Measurements from ENCODE around the gene P4HA1.

P4HA1 gene

DNA sequence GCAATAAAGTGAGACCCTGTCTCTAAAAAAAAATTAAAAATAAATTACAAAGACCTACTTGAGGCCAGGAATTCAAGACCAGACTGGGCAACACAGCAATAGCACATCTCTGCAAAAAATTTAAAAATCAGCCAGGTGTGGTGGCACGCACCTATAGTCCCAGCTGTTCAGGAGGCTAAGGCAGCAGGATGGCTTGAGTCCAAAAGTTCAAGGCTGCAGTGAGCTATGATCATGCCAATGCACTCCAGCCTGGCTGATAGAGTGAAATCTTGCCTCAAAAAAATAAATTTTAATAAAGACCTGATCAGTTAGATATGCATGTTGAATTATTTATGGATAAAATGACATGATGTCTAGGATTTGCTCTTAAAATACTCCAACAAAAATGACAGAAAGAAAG is 34.9 kb downstream of the P4HA1 start:
- Histone ChIP-seq H3K36me3 (ENCODE audit: control insufficient read depth, insufficient read depth, low read length, severe bottlenecking) (peaks cover 31% of the 10 kb centered on the region), H3K9ac (ENCODE audit: low read length) (no peak overlapping the region), H3K9me3 (ENCODE audit: control insufficient read depth, low read length) (no peaks in the 10 kb centered on the region), H3K4me1 (ENCODE audit: control insufficient read depth, insufficient read depth, low read length) (no peaks in the 10 kb centered on the region), H3K4me3 (ENCODE audit: low read length) (no peak overlapping the region), H3K27me3 (replicated peaks; ENCODE audit: control insufficient read depth, insufficient read depth, low read length) (no peaks in the 10 kb centered on the region)
- DNase-seq (ENCODE audit: low read depth) = no peak

DNA sequence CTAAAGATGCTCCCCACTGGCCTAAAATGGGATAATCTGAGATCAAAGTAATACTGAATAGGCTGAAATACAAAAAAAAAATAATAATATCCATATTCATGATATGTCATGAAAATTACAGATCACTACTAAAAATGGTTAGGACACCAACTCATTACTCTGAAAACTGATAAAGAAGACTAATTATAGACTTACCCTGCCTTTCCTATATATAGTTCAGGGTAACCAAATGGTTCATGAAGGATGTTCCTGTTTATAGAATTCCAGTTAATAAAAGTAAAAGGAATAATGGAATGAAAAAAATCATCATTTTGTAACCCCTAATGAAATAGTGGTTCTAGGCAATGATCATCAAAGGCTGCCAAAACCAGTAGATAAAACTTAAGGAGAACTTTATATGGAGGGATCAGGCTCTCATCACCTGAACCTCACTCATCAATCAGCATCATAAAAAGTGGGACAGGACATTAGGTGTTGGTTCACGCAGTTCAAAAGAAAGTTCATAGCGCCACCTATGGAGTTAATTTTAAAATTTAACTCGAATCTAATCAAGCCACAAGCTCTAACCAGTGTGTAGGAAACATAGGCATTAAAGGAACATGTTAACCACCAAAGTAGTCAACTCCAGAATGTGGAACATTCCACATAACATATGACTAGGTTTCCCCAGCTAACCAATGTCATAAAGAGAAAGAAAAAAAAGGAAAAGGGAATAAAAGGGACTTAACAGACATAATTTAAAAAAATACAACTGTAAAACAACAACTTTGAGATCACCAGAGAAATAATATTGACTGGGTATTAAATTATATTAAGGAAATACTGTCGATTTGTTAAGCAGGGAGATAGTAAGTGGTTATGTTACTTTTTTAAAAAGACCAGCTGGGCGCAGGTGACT is 35.7 kb downstream of the P4HA1 start:
- peak; percentile 46 for DNase-seq (ENCODE audit: low read depth)
- no peak overlapping the region for H3K4me3 ChIP-seq (ENCODE audit: low read length)
- H3K4me1 ChIP-seq (ENCODE audit: control insufficient read depth, insufficient read depth, low read length) = no peaks in the 10 kb centered on the region
- H3K9ac ChIP-seq (ENCODE audit: low read length) = no peak overlapping the region
- H3K36me3 ChIP-seq (ENCODE audit: control insufficient read depth, insufficient read depth, low read length, severe bottlenecking) = peaks cover 26% of the 10 kb centered on the region
- H3K27me3 ChIP-seq (replicated peaks; ENCODE audit: control insufficient read depth, insufficient read depth, low read length) = no peaks in the 10 kb centered on the region
- H3K9me3 ChIP-seq (ENCODE audit: control insufficient read depth, low read length) = no peaks in the 10 kb centered on the region

DNA sequence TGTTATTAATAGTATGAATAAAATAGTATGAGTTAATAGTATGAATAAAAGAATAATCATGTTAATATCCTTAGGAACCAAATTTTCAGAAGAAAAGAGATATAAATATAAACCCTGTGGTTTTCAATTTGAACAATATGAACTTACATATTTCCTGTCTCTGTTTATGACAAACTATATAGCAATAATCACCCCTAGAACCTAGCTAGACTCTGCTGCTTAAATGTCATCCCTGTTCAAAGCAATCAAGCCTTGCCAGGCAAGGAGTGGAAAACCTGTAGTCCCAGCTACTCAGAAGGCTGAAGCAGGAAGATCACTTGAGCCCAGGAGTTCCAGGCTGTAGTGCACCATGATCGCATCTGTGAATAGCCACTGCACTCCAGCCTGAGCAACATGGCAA is 36.5 kb downstream of the P4HA1 start:
- no peaks in the 10 kb centered on the region for H3K27me3 ChIP-seq (replicated peaks; ENCODE audit: control insufficient read depth, insufficient read depth, low read length)
- H3K9ac ChIP-seq (ENCODE audit: low read length) = no peak overlapping the region
- H3K4me3 ChIP-seq (ENCODE audit: low read length) = no peak overlapping the region
- DNase-seq (ENCODE audit: low read depth) = no peak
- H3K36me3 ChIP-seq (ENCODE audit: control insufficient read depth, insufficient read depth, low read length, severe bottlenecking) = peaks cover 34% of the 10 kb centered on the region
- no peaks in the 10 kb centered on the region for H3K4me1 ChIP-seq (ENCODE audit: control insufficient read depth, insufficient read depth, low read length)
- no peaks in the 10 kb centered on the region for H3K9me3 ChIP-seq (ENCODE audit: control insufficient read depth, low read length)

DNA sequence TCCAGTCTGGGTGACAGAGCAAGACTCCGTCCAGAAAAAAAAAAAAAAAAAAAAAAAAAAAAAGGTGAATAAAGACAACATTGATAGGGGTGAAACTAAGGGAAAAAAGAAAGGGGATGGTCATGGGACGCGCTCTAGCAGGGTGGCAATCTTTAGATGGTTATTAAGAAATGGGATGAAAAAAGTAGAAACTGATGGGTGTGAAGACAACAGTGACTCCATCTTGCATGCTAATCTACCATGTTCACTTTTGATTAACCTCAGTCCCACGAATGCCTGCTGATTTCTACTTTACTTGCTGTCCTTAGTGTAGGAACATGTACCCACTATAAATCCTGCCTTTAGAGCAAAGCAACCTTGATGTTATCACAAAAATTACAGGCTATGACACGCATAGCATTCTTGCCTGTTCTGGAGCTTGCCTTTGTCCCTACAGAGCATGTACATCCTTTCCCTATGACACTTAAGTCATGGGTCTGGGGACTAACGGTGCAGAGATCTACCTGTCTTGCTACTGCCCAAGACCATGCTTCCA is 38.5 kb downstream of the P4HA1 start:
- DNase-seq (ENCODE audit: low read depth) = no peak
- no peak overlapping the region for H3K9ac ChIP-seq (ENCODE audit: low read length)
- H3K27me3 ChIP-seq (replicated peaks; ENCODE audit: control insufficient read depth, insufficient read depth, low read length) = no peaks in the 10 kb centered on the region
- peaks cover 33% of the 10 kb centered on the region for H3K36me3 ChIP-seq (ENCODE audit: control insufficient read depth, insufficient read depth, low read length, severe bottlenecking)
- H3K9me3 ChIP-seq (ENCODE audit: control insufficient read depth, low read length) = no peaks in the 10 kb centered on the region
- H3K4me1 ChIP-seq (ENCODE audit: control insufficient read depth, insufficient read depth, low read length) = no peaks in the 10 kb centered on the region
- no peak overlapping the region for H3K4me3 ChIP-seq (ENCODE audit: low read length)

DNA sequence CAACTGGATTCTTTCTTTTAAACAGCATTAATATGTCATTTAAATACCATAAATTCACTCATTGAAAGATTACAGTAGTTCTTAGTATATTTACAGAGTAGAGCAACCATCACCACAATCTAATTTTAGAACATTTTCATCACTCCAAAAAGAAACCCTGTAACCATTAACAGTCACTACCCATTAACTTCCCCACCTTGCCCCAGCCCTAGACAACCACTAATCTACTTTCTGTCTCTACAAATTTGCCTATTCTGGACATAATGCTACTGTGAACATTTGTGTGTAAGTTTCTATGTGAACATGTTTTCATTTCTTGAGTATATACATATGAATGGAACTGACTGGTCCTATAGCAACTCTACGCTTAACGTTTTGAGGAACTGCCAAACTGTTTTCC is 42.4 kb downstream of the P4HA1 start:
- H3K4me3 ChIP-seq (ENCODE audit: low read length) = no peak overlapping the region
- peaks cover 47% of the 10 kb centered on the region for H3K36me3 ChIP-seq (ENCODE audit: control insufficient read depth, insufficient read depth, low read length, severe bottlenecking)
- no peak overlapping the region for H3K9ac ChIP-seq (ENCODE audit: low read length)
- no peak for DNase-seq (ENCODE audit: low read depth)
- no peaks in the 10 kb centered on the region for H3K9me3 ChIP-seq (ENCODE audit: control insufficient read depth, low read length)
- H3K27me3 ChIP-seq (replicated peaks; ENCODE audit: control insufficient read depth, insufficient read depth, low read length) = no peaks in the 10 kb centered on the region
- H3K4me1 ChIP-seq (ENCODE audit: control insufficient read depth, insufficient read depth, low read length) = no peaks in the 10 kb centered on the region

DNA sequence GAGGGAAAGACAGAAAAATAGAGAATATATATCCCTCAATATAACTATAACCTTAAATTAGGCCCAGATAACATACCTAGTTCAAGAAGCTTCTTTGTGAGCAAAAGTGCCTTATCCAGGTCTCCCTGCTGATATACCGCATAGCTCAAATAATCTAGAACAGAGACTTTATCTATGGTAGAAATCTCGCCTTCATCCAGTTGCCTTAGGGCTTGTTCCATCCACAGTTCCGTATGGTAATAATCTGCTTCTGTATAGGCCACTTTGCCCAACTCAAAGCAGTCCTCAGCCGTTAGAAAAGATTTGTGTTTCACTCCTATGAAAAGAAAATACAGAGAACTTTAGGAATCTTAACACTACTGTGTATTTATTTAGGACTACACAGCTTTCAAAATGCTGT is 43.4 kb downstream of the P4HA1 start:
- no peak for DNase-seq (ENCODE audit: low read depth)
- H3K27me3 ChIP-seq (replicated peaks; ENCODE audit: control insufficient read depth, insufficient read depth, low read length) = no peaks in the 10 kb centered on the region
- peaks cover 52% of the 10 kb centered on the region for H3K36me3 ChIP-seq (ENCODE audit: control insufficient read depth, insufficient read depth, low read length, severe bottlenecking)
- H3K9ac ChIP-seq (ENCODE audit: low read length) = no peak overlapping the region
- H3K4me1 ChIP-seq (ENCODE audit: control insufficient read depth, insufficient read depth, low read length) = no peaks in the 10 kb centered on the region
- no peaks in the 10 kb centered on the region for H3K9me3 ChIP-seq (ENCODE audit: control insufficient read depth, low read length)
- H3K4me3 ChIP-seq (ENCODE audit: low read length) = no peak overlapping the region

DNA sequence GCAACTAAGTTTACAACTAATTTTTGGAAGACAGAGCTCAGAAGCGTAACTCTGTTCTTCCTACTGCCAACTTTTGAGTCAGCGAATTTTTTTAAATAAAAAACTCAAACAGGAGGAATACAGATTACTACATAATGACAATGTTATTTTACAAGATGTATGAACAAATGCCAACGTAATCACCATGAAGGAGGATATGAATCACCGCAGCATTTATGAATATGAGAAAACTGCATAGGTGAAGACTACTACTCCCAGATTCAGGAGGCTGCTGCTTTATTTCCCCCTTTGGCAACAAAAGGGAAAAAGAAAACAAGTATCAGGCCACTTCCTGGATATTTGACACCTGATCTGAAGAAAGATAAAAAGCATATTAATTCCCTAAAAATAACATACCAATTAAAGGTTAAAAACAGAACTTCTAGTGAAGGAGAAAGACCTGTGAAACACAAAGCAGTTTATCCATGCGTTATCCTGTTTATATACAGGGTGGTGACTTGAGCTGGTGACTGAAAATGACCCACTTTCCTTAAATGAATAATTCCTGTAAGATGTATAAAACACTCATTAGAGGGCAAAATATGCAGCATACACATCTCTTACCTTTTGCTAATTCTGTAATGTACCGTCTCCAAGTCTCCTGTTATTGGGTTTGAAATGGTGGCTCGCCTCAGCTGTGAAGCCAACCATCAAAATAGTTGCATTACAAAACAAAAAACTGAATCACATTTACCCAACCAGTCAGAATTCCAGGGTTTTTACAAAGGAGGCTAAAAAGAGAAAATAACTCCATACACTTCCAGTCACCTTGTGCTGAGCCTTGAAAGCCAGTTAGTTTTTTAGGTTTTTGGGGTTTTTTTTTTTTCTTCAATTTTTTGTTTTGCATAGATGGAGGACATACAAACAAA is 52.0 kb downstream of the P4HA1 start:
- Histone ChIP-seq H3K4me1 (ENCODE audit: control insufficient read depth, insufficient read depth, low read length) (peaks cover 28% of the 10 kb centered on the region), H3K36me3 (ENCODE audit: control insufficient read depth, insufficient read depth, low read length, severe bottlenecking) (peaks cover 27% of the 10 kb centered on the region), H3K9ac (ENCODE audit: low read length) (peak overlapping the region; percentile 53), H3K27me3 (replicated peaks; ENCODE audit: control insufficient read depth, insufficient read depth, low read length) (no peaks in the 10 kb centered on the region), H3K9me3 (ENCODE audit: control insufficient read depth, low read length) (no peaks in the 10 kb centered on the region), H3K4me3 (ENCODE audit: low read length) (peak overlapping the region; percentile 52)
- peak; percentile 91 for DNase-seq (ENCODE audit: low read depth)

DNA sequence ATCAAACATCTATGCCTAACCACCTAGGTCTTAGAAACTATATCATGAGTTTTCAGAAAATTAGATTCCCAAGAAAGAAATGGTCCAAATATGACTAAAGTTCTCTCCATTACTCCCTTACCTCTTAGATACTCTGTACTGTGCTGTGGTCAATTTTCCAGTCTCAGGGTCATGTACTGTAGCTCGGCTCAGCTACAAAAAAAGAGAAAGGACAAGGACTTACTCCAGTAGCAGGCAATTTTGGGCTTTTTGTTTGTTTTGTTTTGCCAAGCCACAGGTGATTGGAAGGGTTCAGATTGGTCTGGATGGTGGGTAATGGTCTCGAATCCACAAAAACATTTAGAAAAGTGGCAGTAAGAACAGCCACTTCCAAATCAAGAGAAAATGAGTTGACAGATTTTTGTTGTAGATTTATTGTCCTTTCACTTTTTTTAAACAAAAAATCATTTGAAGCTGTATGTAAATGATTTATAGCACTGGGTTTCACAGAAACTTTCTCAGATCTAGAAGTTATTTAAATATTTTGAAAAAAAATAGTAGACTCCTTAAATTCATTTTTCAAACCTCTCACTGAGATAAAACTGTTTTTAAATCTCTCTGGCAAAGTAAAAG is 52.8 kb downstream of the P4HA1 start:
- no peak for DNase-seq (ENCODE audit: low read depth)

DNA sequence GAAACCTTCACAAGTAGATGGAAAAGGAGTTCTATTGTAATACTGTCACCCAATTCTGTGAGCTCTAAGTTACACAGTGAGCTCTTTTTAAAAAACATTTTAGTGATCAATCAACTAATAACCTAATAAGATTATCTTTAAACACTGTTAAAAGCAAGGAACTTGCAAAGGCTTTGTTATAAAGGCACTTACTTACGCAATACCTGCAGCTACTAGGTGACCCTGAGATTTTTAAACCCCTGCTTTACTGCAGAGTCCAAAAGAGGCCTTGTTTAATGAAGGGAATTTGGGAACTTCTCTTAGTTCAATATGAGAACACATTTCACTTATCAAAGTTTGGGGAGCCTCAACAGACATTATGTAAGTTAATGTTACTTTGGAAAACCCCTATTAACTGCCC is 53.3 kb downstream of the P4HA1 start:
- DNase-seq (ENCODE audit: low read depth) = no peak
- Histone ChIP-seq H3K4me1 (ENCODE audit: control insufficient read depth, insufficient read depth, low read length) (peaks cover 28% of the 10 kb centered on the region), H3K4me3 (ENCODE audit: low read length) (no peak overlapping the region), H3K9me3 (ENCODE audit: control insufficient read depth, low read length) (no peaks in the 10 kb centered on the region), H3K9ac (ENCODE audit: low read length) (no peak overlapping the region), H3K36me3 (ENCODE audit: control insufficient read depth, insufficient read depth, low read length, severe bottlenecking) (peaks cover 18% of the 10 kb centered on the region), H3K27me3 (replicated peaks; ENCODE audit: control insufficient read depth, insufficient read depth, low read length) (no peaks in the 10 kb centered on the region)

More for the DNA sequence above, 52.8 kb downstream of the P4HA1 start:
- no peaks in the 10 kb centered on the region for H3K27me3 ChIP-seq (replicated peaks; ENCODE audit: control insufficient read depth, insufficient read depth, low read length)
- H3K4me3 ChIP-seq (ENCODE audit: low read length) = peak overlapping the region; percentile 16
- peaks cover 28% of the 10 kb centered on the region for H3K4me1 ChIP-seq (ENCODE audit: control insufficient read depth, insufficient read depth, low read length)
- peak overlapping the region; percentile 53 for H3K9ac ChIP-seq (ENCODE audit: low read length)
- H3K36me3 ChIP-seq (ENCODE audit: control insufficient read depth, insufficient read depth, low read length, severe bottlenecking) = peaks cover 20% of the 10 kb centered on the region
- H3K9me3 ChIP-seq (ENCODE audit: control insufficient read depth, low read length) = no peaks in the 10 kb centered on the region

DNA sequence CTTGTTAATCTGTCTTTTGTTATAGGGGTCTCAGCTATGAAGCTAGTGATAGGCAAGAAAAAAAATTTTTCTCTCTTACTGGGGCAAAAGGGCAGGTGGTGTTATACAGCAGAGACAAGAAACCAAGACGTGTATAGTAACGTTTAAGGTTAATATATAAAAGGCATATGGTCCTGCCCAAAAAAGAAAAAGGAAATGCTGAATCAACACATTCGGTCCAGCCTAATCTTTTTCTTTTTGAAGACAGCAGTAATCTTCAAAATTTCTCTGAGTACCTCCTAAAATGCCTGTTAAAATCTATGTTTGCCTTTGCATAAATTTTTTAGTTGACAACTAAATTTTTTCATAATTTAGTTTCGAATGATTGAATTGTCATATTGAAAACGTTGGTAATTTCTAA is 54.5 kb downstream of the P4HA1 start:
- no peak overlapping the region for H3K4me3 ChIP-seq (ENCODE audit: low read length)
- DNase-seq (ENCODE audit: low read depth) = no peak
- H3K4me1 ChIP-seq (ENCODE audit: control insufficient read depth, insufficient read depth, low read length) = peaks cover 28% of the 10 kb centered on the region
- H3K27me3 ChIP-seq (replicated peaks; ENCODE audit: control insufficient read depth, insufficient read depth, low read length) = no peaks in the 10 kb centered on the region
- H3K9me3 ChIP-seq (ENCODE audit: control insufficient read depth, low read length) = no peaks in the 10 kb centered on the region
- no peak overlapping the region for H3K9ac ChIP-seq (ENCODE audit: low read length)
- H3K36me3 ChIP-seq (ENCODE audit: control insufficient read depth, insufficient read depth, low read length, severe bottlenecking) = peaks cover 22% of the 10 kb centered on the region

DNA sequence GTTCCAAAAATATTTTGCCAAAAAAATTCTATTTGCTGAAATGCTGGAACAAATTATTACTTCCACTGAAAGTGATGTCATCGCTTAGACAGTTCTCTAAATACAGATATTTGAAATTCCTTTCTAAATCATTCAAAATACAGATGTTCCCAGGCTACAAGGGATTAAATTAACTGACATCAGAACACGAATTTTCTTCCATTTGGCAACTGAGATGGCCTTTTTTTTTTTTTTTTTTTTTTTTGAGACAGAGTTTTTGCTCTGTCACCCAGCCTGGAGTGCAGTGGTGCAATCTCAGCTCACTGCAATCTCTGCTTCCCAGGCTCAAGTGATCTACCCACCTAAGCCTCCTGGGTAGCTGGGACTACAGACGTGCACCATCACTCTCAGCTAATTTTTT is 57.0 kb downstream of the P4HA1 start:
- H3K36me3 ChIP-seq (ENCODE audit: control insufficient read depth, insufficient read depth, low read length, severe bottlenecking) = peaks cover 21% of the 10 kb centered on the region
- H3K4me1 ChIP-seq (ENCODE audit: control insufficient read depth, insufficient read depth, low read length) = peaks cover 21% of the 10 kb centered on the region
- DNase-seq (ENCODE audit: low read depth) = peak; percentile 81
- peak overlapping the region; percentile 56 for H3K9ac ChIP-seq (ENCODE audit: low read length)
- no peaks in the 10 kb centered on the region for H3K27me3 ChIP-seq (replicated peaks; ENCODE audit: control insufficient read depth, insufficient read depth, low read length)
- no peak overlapping the region for H3K4me3 ChIP-seq (ENCODE audit: low read length)
- no peaks in the 10 kb centered on the region for H3K9me3 ChIP-seq (ENCODE audit: control insufficient read depth, low read length)

All from adipocyte (in vitro differentiated cells).